SK-N-SH (cell line): ENCODE measurements around the gene TRMT1. TPM values are rescaled to one million over a fixed set of nuclear protein-coding genes. Genes with fewer than 3 reads are reported as not detected.

Source experiments
- CTCF ChIA-PET: fragments of 300-600, 350-600 bp; formaldehyde crosslinking; extraction: SDS; loops from one replicate; lab custom pipeline; 2021; lab: Yijun Ruan, JAX
- POLR2A ChIA-PET: fragments of 350-600 bp; sonication (Branson Sonifier 250); formaldehyde crosslinking; extraction: SDS; loops from one replicate; lab custom pipeline; 2020; ENCODE audit warnings: antibody characterized with exemption, inconsistent platforms; lab: Yijun Ruan, JAX
- DNase-seq: peaks from one replicate; pipeline ENCODE4 v3.0.0; 2012
- H2AFZ ChIP-seq: fragments of 200-600 bp; sonication (generic); 2 replicates; pipeline ENCODE4 v1.8.1; 2016; ENCODE audit warnings: antibody characterized with exemption, mild to moderate bottlenecking, low read depth
- H3F3A ChIP-seq: fragments of 200-600 bp; sonication (generic); replicated peaks from 2 replicates; pipeline ENCODE3; 2016; ENCODE audit warnings: antibody characterized with exemption, mild to moderate bottlenecking; ENCODE audit not compliant: insufficient read depth
- H3K27ac ChIP-seq, 2 experiments: fragments of 200-500 bp in 1 of 2; fragments of 200-600 bp in 1 of 2; sonication (Bioruptor generic) in 1 of 2; sonication (generic), shearing (Covaris generic) in 1 of 2; 2 replicates each; pipeline versions ENCODE4 v1.5.1 to v1.6.1; 2014 to 2016; ENCODE audit warnings: low read depth in 2 of 2, inconsistent platforms in 1 of 2, low read length in 1 of 2, mild to moderate bottlenecking in 1 of 2, mixed read lengths in 1 of 2
- H3K27me3 ChIP-seq: fragments of 200-600 bp; sonication (generic), shearing (Covaris generic); 2 replicates; pipeline ENCODE4 v1.6.1; 2016; ENCODE audit warnings: mixed run types; ENCODE audit not compliant: insufficient read depth
- H3K36me3 ChIP-seq, 2 experiments: fragments of 200-500 bp in 1 of 2; fragments of 200-600 bp in 1 of 2; sonication (Bioruptor generic) in 1 of 2; sonication (generic) in 1 of 2; replicated peaks in 1 of 2; 2 replicates each; pipeline versions ENCODE3 to v1.5.1; 2014 to 2016; ENCODE audit warnings: low read length in 1 of 2, mild to moderate bottlenecking in 1 of 2; ENCODE audit not compliant: insufficient read depth in 2 of 2, control insufficient read depth in 1 of 2
- H3K4me1 ChIP-seq, 2 experiments: fragments of 200-500 bp in 1 of 2; fragments of 200-600 bp in 1 of 2; sonication (Bioruptor generic) in 1 of 2; sonication (generic), shearing (Covaris generic) in 1 of 2; 2 replicates each; pipeline versions ENCODE4 v1.5.1 to v1.6.1; 2014 to 2016; ENCODE audit warnings: low read depth in 1 of 2, low read length in 1 of 2, mixed run types in 1 of 2; ENCODE audit not compliant: insufficient read depth in 2 of 2, control insufficient read depth in 1 of 2
- H3K4me2 ChIP-seq: fragments of 200-600 bp; sonication (generic), shearing (Covaris generic); 2 replicates; pipeline ENCODE4 v1.6.1; 2017; ENCODE audit warnings: mixed run types
- H3K4me3 ChIP-seq, 2 experiments: fragments of 200-500 bp in 1 of 2; fragments of 200-600 bp in 1 of 2; sonication (Bioruptor generic) in 1 of 2; sonication (generic), shearing (Covaris generic) in 1 of 2; 2 replicates each; pipeline versions ENCODE4 v1.5.1 to v1.8.1; 2014 to 2016; ENCODE audit warnings: low read depth in 2 of 2, inconsistent platforms in 1 of 2, low read length in 1 of 2, mild to moderate bottlenecking in 1 of 2, mixed read lengths in 1 of 2, moderate library complexity in 1 of 2
- H3K79me2 ChIP-seq: fragments of 200-600 bp; sonication (generic); 2 replicates; pipeline ENCODE4 v1.8.1; 2017; ENCODE audit warnings: mild to moderate bottlenecking; ENCODE audit not compliant: insufficient read depth
- H3K9ac ChIP-seq: fragments of 200-600 bp; sonication (generic); 2 replicates; pipeline ENCODE4 v1.6.1; 2017; ENCODE audit warnings: mixed run types
- H3K9me2 ChIP-seq: fragments of 200-600 bp; sonication (generic); 2 replicates; pipeline ENCODE4 v1.6.1; 2017; ENCODE audit warnings: mixed run types
- H3K9me3 ChIP-seq: fragments of 200-600 bp; sonication (generic); 2 replicates; pipeline ENCODE4 v1.6.1; 2017; ENCODE audit warnings: mixed run types, mild to moderate bottlenecking, moderate library complexity
- H4K20me1 ChIP-seq: fragments of 200-600 bp; sonication (generic); 2 replicates; pipeline ENCODE4 v1.6.1; 2017; ENCODE audit warnings: mild to moderate bottlenecking, mixed run types; ENCODE audit not compliant: insufficient read depth
- EP300 ChIP-seq, 2 experiments: IDR thresholded peaks; 2 replicates each; pipeline versions ENCODE4 v1.4.0 to v1.6.1; 2012; ENCODE audit warnings: borderline replicate concordance in 1 of 2, low read depth in 1 of 2, low read length in 1 of 2
- FOSL2 ChIP-seq: IDR thresholded peaks from 2 replicates; pipeline ENCODE4 v1.4.0; 2012; ENCODE audit warnings: low read depth, mild to moderate bottlenecking, moderate library complexity, borderline replicate concordance
- FOXJ3 ChIP-seq: sonication (generic); formaldehyde crosslinking; IDR thresholded peaks from 2 replicates; pipeline ENCODE4 v1.5.1; 2020; ENCODE audit warnings: mild to moderate bottlenecking, missing genetic modification reagents
- GABPA ChIP-seq: IDR thresholded peaks from 2 replicates; pipeline ENCODE4 v1.4.0; 2012; ENCODE audit warnings: low read depth, mild to moderate bottlenecking
- MEF2A ChIP-seq: IDR thresholded peaks from 2 replicates; pipeline ENCODE4 v1.4.0; 2012; ENCODE audit warnings: low read depth, borderline replicate concordance
- NFIC ChIP-seq: IDR thresholded peaks from 2 replicates; pipeline ENCODE4 v1.4.0; 2012; ENCODE audit warnings: borderline replicate concordance
- RAD21 ChIP-seq: IDR thresholded peaks from 2 replicates; pipeline ENCODE4 v1.6.1; 2012; ENCODE audit warnings: mild to moderate bottlenecking, low read length
- RXRA ChIP-seq: IDR thresholded peaks from 2 replicates; pipeline ENCODE4 v1.4.0; 2012; ENCODE audit warnings: low read depth, mild to moderate bottlenecking, borderline replicate concordance
- SIN3A ChIP-seq: IDR thresholded peaks from 2 replicates; pipeline ENCODE4 v1.6.1; 2012; ENCODE audit warnings: low read depth, mild to moderate bottlenecking, low read length, moderate library complexity, borderline replicate concordance
- TAF1 ChIP-seq: IDR thresholded peaks from 2 replicates; pipeline ENCODE4 v1.6.1; 2012; ENCODE audit warnings: low read depth, mild to moderate bottlenecking, low read length, moderate library complexity, borderline replicate concordance
- TCF12 ChIP-seq: IDR thresholded peaks from 2 replicates; pipeline ENCODE4 v1.4.0; 2012
- TEAD4 ChIP-seq: IDR thresholded peaks from 2 replicates; pipeline ENCODE4 v1.4.0; 2012; ENCODE audit warnings: mild to moderate bottlenecking, borderline replicate concordance; ENCODE audit not compliant: insufficient read depth
- WGBS: methylation state at CpG from one replicate; pipeline ENCODE4 v1.1.6; 2017; ENCODE audit warnings: low lambda C conversion rate; 5-methylcytosine and 5-hydroxymethylcytosine counted together
- polyA plus RNA-seq, 3 experiments: library from polyadenylated mRNA; depleted of rRNA; stranded (reverse); fragments of >200 nt; gene quantifications; 2 replicates each; pipeline ENCODE4 v1.2.3, GENCODE V29; 2012
- TF ChIP-seq, protein P1 (sequence below): IDR thresholded peaks from 2 replicates; pipeline ENCODE4 v1.6.1; 2012; ENCODE audit warnings: mild to moderate bottlenecking, low read depth, low read length, moderate library complexity
- TF ChIP-seq, protein P2 (sequence below): fragments of 150-350 bp; IDR thresholded peaks from 2 replicates; pipeline ENCODE4 v1.6.1; 2017; ENCODE audit warnings: antibody characterized with exemption, low read length, low read depth, borderline replicate concordance
- TF ChIP-seq, protein P3 (sequence below): fragments of 200-600 bp; sonication (generic); IDR thresholded peaks from 2 replicates; pipeline ENCODE4 v1.6.1; 2017; ENCODE audit warnings: antibody characterized with exemption, mild to moderate bottlenecking, moderate library complexity
- TF ChIP-seq, protein P4 (sequence below): IDR thresholded peaks from 2 replicates; pipeline ENCODE4 v1.4.0; 2012; ENCODE audit warnings: low read depth, borderline replicate concordance
- TF ChIP-seq, protein P5 (sequence below): IDR thresholded peaks from 2 replicates; pipeline ENCODE4 v1.4.0; 2012; ENCODE audit warnings: low read depth

TRMT1 gene
- polyA plus RNA-seq, 1 of the 3 experiments (the other 2 are of a cell fraction) = 64.9 TPM

DNA sequence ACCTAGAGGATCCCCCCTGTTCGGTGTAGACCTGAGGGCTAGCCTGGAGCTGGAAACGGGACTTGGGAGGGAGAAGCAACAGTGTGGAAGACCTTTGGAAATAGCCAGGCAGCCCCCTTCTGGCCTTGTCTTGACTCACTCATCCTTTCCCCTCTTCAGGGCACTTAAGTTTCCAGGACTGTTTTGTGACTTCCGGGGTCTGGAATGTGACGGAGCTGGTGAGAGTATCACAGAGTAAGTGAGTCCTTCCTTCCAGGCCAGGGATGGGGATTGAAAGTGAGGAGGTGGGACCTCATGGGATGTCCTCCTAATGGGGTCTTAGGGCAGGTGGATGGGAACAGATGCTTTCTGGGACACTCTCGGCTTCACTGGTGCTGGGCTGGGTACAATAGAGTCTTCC is 43.3 kb downstream of the TRMT1 start:
- no peak overlapping the region for H3K27ac ChIP-seq
- no peaks in the 10 kb centered on the region for H3F3A ChIP-seq
- no peak overlapping the region for H3K4me3 ChIP-seq
- WGBS = 100% methylated on average over 4 of the region's 5 CpGs
- no peak overlapping the region for H3K9ac ChIP-seq
- H3K4me2 ChIP-seq = no peak overlapping the region
- H3K36me3 ChIP-seq = peaks cover 0 to 24% of the 10 kb centered on the region in 2 experiments
- POLR2A ChIA-PET = no interaction called here
- TF ChIP-seq, protein P1, sequence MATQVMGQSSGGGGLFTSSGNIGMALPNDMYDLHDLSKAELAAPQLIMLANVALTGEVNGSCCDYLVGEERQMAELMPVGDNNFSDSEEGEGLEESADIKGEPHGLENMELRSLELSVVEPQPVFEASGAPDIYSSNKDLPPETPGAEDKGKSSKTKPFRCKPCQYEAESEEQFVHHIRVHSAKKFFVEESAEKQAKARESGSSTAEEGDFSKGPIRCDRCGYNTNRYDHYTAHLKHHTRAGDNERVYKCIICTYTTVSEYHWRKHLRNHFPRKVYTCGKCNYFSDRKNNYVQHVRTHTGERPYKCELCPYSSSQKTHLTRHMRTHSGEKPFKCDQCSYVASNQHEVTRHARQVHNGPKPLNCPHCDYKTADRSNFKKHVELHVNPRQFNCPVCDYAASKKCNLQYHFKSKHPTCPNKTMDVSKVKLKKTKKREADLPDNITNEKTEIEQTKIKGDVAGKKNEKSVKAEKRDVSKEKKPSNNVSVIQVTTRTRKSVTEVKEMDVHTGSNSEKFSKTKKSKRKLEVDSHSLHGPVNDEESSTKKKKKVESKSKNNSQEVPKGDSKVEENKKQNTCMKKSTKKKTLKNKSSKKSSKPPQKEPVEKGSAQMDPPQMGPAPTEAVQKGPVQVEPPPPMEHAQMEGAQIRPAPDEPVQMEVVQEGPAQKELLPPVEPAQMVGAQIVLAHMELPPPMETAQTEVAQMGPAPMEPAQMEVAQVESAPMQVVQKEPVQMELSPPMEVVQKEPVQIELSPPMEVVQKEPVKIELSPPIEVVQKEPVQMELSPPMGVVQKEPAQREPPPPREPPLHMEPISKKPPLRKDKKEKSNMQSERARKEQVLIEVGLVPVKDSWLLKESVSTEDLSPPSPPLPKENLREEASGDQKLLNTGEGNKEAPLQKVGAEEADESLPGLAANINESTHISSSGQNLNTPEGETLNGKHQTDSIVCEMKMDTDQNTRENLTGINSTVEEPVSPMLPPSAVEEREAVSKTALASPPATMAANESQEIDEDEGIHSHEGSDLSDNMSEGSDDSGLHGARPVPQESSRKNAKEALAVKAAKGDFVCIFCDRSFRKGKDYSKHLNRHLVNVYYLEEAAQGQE = no peak
- TF ChIP-seq NFIC (no peak), TAF1 (no peak), EP300 (IDR thresholded peaks at IDR 0.05; ENCODE audit: borderline replicate concordance in 1 of 2, low read depth in 1 of 2, low read length in 1 of 2) (no peak), GABPA (no peak), FOXJ3 (no peak), RAD21 (no peak), FOSL2 (no peak), TCF12 (no peak), RXRA (no peak), TEAD4 (no peak), MEF2A (no peak), SIN3A (no peak)
- TF ChIP-seq, protein P2, sequence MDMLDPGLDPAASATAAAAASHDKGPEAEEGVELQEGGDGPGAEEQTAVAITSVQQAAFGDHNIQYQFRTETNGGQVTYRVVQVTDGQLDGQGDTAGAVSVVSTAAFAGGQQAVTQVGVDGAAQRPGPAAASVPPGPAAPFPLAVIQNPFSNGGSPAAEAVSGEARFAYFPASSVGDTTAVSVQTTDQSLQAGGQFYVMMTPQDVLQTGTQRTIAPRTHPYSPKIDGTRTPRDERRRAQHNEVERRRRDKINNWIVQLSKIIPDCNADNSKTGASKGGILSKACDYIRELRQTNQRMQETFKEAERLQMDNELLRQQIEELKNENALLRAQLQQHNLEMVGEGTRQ = no peak
- TF ChIP-seq, protein P3, sequence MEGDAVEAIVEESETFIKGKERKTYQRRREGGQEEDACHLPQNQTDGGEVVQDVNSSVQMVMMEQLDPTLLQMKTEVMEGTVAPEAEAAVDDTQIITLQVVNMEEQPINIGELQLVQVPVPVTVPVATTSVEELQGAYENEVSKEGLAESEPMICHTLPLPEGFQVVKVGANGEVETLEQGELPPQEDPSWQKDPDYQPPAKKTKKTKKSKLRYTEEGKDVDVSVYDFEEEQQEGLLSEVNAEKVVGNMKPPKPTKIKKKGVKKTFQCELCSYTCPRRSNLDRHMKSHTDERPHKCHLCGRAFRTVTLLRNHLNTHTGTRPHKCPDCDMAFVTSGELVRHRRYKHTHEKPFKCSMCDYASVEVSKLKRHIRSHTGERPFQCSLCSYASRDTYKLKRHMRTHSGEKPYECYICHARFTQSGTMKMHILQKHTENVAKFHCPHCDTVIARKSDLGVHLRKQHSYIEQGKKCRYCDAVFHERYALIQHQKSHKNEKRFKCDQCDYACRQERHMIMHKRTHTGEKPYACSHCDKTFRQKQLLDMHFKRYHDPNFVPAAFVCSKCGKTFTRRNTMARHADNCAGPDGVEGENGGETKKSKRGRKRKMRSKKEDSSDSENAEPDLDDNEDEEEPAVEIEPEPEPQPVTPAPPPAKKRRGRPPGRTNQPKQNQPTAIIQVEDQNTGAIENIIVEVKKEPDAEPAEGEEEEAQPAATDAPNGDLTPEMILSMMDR = no peak
- TF ChIP-seq, protein P4, sequence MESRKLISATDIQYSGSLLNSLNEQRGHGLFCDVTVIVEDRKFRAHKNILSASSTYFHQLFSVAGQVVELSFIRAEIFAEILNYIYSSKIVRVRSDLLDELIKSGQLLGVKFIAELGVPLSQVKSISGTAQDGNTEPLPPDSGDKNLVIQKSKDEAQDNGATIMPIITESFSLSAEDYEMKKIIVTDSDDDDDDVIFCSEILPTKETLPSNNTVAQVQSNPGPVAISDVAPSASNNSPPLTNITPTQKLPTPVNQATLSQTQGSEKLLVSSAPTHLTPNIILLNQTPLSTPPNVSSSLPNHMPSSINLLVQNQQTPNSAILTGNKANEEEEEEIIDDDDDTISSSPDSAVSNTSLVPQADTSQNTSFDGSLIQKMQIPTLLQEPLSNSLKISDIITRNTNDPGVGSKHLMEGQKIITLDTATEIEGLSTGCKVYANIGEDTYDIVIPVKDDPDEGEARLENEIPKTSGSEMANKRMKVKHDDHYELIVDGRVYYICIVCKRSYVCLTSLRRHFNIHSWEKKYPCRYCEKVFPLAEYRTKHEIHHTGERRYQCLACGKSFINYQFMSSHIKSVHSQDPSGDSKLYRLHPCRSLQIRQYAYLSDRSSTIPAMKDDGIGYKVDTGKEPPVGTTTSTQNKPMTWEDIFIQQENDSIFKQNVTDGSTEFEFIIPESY = no peak
- TF ChIP-seq, protein P5, sequence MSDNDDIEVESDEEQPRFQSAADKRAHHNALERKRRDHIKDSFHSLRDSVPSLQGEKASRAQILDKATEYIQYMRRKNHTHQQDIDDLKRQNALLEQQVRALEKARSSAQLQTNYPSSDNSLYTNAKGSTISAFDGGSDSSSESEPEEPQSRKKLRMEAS = no peak
- no peaks in the 10 kb centered on the region for H4K20me1 ChIP-seq
- H2AFZ ChIP-seq = no peak overlapping the region
- no peaks in the 10 kb centered on the region for H3K27me3 ChIP-seq
- H3K79me2 ChIP-seq = peaks cover 8% of the 10 kb centered on the region; the same call in 1 of the 2 replicates
- H3K9me3 ChIP-seq = no peaks in the 10 kb centered on the region
- no peak for DNase-seq
- H3K4me1 ChIP-seq = peaks cover 0 to 76% of the 10 kb centered on the region in 2 experiments; a peak in 1 of 4 replicates
- CTCF ChIA-PET = interaction anchor here (0.6 to 35.2 kb wide), 10 partner anchors 12 to 225 kb away, joined by 3 to 506 read pairs (median 3); no protein-coding TSS in a partner anchor
- H3K9me2 ChIP-seq = no peaks in the 10 kb centered on the region
